Lung (tissue), 12 donors: ENCODE measurements around the gene KRT80. TPM values are rescaled to one million over a fixed set of nuclear protein-coding genes. Genes with fewer than 3 reads are reported as not detected.

Experiments
- ATAC-seq: fragments of 200-7000 bp; cut with Tn5 transposase; one replicate; pipeline ENCODE4 v1.9.1; 2020; ENCODE audit warnings: moderate number of reproducible peaks; ENCODE audit not compliant: insufficient read depth, low FRiP score
- DNase-seq, 3 donors: peaks; one replicate each; pipeline ENCODE4 v3.0.0-alpha.2; 2013 to 2017
- H3K27ac ChIP-seq, 2 donors: one replicate each; pipeline ENCODE4 v1.5.1; 2013; ENCODE audit warnings: mild to moderate bottlenecking in 2 of 2, moderate library complexity in 2 of 2, control low read depth in 1 of 2, inconsistent platforms in 1 of 2, low read depth in 1 of 2, low read length in 1 of 2
- H3K27me3 ChIP-seq, 3 donors: one replicate each; pipeline ENCODE4 v1.5.1; 2013; ENCODE audit warnings: low read length in 2 of 3; ENCODE audit not compliant: control insufficient read depth in 3 of 3, insufficient read depth in 3 of 3
- H3K36me3 ChIP-seq, 4 donors: one replicate each; pipeline ENCODE4 v1.5.1; 2013; ENCODE audit warnings: low read length in 4 of 4, mild to moderate bottlenecking in 1 of 4, moderate library complexity in 1 of 4; ENCODE audit not compliant: control insufficient read depth in 4 of 4, insufficient read depth in 4 of 4
- H3K4me1 ChIP-seq, 5 donors: one replicate each; pipeline ENCODE4 v1.5.1; 2013; ENCODE audit warnings: low read length in 5 of 5, mild to moderate bottlenecking in 2 of 5, moderate library complexity in 1 of 5; ENCODE audit not compliant: control insufficient read depth in 5 of 5, insufficient read depth in 5 of 5
- H3K4me3 ChIP-seq: one replicate; pipeline ENCODE4 v1.5.1; 2013; ENCODE audit warnings: mild to moderate bottlenecking, control low read depth, moderate library complexity
- H3K9ac ChIP-seq, 2 donors: one replicate each; pipeline ENCODE4 v1.5.1; 2013; ENCODE audit warnings: low read length in 2 of 2, control low read depth in 1 of 2; ENCODE audit not compliant: insufficient read depth in 1 of 2
- H3K9me3 ChIP-seq, 4 donors: one replicate each; pipeline ENCODE4 v1.5.1; 2013; ENCODE audit warnings: low read length in 3 of 4, mild to moderate bottlenecking in 1 of 4, moderate library complexity in 1 of 4; ENCODE audit not compliant: control insufficient read depth in 4 of 4, insufficient read depth in 3 of 4
- CTCF ChIP-seq: IDR thresholded peaks from 2 replicates; pipeline ENCODE4 v1.5.1; 2012; ENCODE audit warnings: mild to moderate bottlenecking; ENCODE audit errors: control extremely low read depth, extremely low read depth
- WGBS, 2 donors: extraction: QIAGEN DNeasy Blood & Tissue Kit; methylation state at CpG; one replicate each; pipeline ENCODE4 v1.1.7; 2013; 5-methylcytosine and 5-hydroxymethylcytosine counted together
- polyA plus RNA-seq, 2 donors: library from polyadenylated mRNA; stranded (reverse); fragments of 200-250 nt; gene quantifications; one replicate each; pipeline ENCODE4 v1.2.1, GENCODE V29; 2013
- total RNA-seq, 2 donors: library from RNA; depleted of rRNA in 1 of 2; stranded (reverse); fragments of >200 nt in 1 of 2; gene quantifications; one replicate each; pipeline ENCODE4 v1.2.1, GENCODE V29; 2014 to 2021
- donor health status: control.
- donor health status: control.
- donor health status: Bipolar disorder and iron deficiency.
- donor health status: healthy.
- donor health status: DM: yes; HTN: yes; CAD: no.

Gene KRT80
- total and polyA plus RNA-seq, 4 donors, result 1.8 to 15.5 (median 8.6) TPM

- H3K36me3 ChIP-seq, result no peaks in the 10 kb centered on the region
- H3K27ac ChIP-seq, result no peak overlapping the region
- WGBS, 2 donors, result 88 to 94% methylated on average over 18 of the region's 18 CpGs
- TF ChIP-seq CTCF, result no peak
- DNase-seq (peak in 1 of 3 donors; percentile 7), ATAC-seq (no peak)
- H3K9ac ChIP-seq, result no peak overlapping the region
- peaks cover 0 to 8% (median 6%) of the 10 kb centered on the region in 3 donors for H3K27me3 ChIP-seq
- H3K9me3 ChIP-seq, result no peaks in the 10 kb centered on the region
- no peak overlapping the region for H3K4me3 ChIP-seq
- H3K4me1 ChIP-seq, result peaks cover 0 to 12% (median 4%) of the 10 kb centered on the region in 5 donors
These were observed 12.5 kb upstream of the KRT80 start for GRCh38 chr12:52204095-52204930.

GRCh38 chr12:52203079-52203921 is 11.5 kb upstream of the KRT80 start:
- Histone ChIP-seq H3K4me3 (no peak overlapping the region), H3K36me3 (no peaks in the 10 kb centered on the region), H3K27me3 (peaks cover 0 to 3% (median 0%) of the 10 kb centered on the region in 3 donors), H3K27ac (peak overlapping the region in 1 of 2 donors; percentile 74), H3K9me3 (no peaks in the 10 kb centered on the region), H3K9ac (no peak overlapping the region), H3K4me1 (peaks cover 0 to 22% (median 6%) of the 10 kb centered on the region in 5 donors)
- ATAC-seq, result peak; percentile 66
- no peak for TF ChIP-seq CTCF
- peak in 2 of 3 donors; percentile 50 to 73 for DNase-seq
- 32 to 40% methylated on average over 19 of the region's 19 CpGs for WGBS, 2 donors

GRCh38 chr12:52202361-52203078 is 10.7 kb upstream of the KRT80 start:
- peaks cover 0 to 3% (median 0%) of the 10 kb centered on the region in 3 donors for H3K27me3 ChIP-seq
- no peaks in the 10 kb centered on the region for H3K36me3 ChIP-seq
- peak overlapping the region in 1 of 2 donors; percentile 74 for H3K27ac ChIP-seq
- ATAC-seq (no peak), DNase-seq (peak; percentile 31 to 65 (median 42))
- no peak overlapping the region for H3K4me3 ChIP-seq
- TF ChIP-seq CTCF, result no peak
- peaks cover 0 to 27% (median 5%) of the 10 kb centered on the region in 5 donors for H3K4me1 ChIP-seq
- H3K9ac ChIP-seq, result no peak overlapping the region
- WGBS, 2 donors, result 32 to 37% methylated on average over 18 of the region's 18 CpGs
- H3K9me3 ChIP-seq, result no peaks in the 10 kb centered on the region
